ENCODE measurements around the gene ALOXE3. TPM values are rescaled to one million over a fixed set of nuclear protein-coding genes. Genes with fewer than 3 reads are reported as not detected.

The ALOXE3 gene
- total RNA-seq, 1 donor from 2014 or later, result not detected

GRCh38 chr17:8095361-8095760 is 23.0 kb downstream of the ALOXE3 start:
- Mint-ChIP-seq H3K4me3 (ENCODE audit: low read depth) (no peak overlapping the region), H3K36me3 (ENCODE audit: insufficient read depth) (no peaks in the 10 kb centered on the region), H3K27me3 (peaks cover 50% of the 10 kb centered on the region), H3K27ac (no peak overlapping the region), H3K4me1 (ENCODE audit: low read depth) (no peaks in the 10 kb centered on the region), H3K9me3 (ENCODE audit: low read depth) (no peaks in the 10 kb centered on the region)
- DNase-seq (ENCODE audit: low spot score, unreplicated experiment), result no peak
- TF ChIP-seq CTCF (IDR thresholded peaks at IDR 0.05; ENCODE audit: unreplicated experiment), result no peak

DNA sequence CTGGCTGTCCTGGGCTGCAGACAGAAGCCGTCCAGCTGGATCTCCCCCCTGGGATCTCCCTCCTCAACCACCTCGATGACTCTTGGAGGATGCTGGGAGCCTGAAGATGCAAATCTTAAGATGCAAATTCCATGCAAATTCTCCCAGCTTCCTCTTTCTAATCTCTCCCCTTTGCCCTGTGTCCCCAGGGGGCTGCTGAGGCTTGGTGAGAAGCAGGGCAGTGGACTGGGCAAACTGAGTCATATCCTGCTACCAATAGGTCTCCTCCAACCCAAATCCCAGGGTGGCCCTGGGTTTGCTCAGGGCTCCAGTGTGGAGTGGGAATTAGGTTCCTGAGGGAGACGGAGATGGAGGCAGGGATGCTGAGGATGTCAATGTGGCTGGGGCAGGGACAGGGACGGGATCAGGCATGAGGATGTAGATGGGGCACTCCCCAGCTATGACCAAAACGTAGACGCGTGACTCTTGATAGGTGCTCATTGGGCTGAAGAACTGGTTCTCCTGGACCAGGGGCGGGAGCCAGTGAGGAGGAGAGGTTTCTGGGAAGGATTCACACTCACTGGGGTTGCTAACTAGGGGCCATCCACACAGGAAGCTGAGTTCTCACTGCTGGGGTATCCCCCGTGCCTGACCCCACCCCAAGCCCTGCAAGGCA is 27.2 kb downstream of the ALOXE3 start:
- Mint-ChIP-seq H3K9me3 (ENCODE audit: low read depth) (no peaks in the 10 kb centered on the region), H3K4me1 (ENCODE audit: low read depth) (no peaks in the 10 kb centered on the region), H3K27ac (no peak overlapping the region), H3K4me3 (ENCODE audit: low read depth) (no peak overlapping the region), H3K27me3 (peaks cover 73% of the 10 kb centered on the region), H3K36me3 (ENCODE audit: insufficient read depth) (no peaks in the 10 kb centered on the region)
- no peak for DNase-seq (ENCODE audit: low spot score, unreplicated experiment)
- TF ChIP-seq CTCF (IDR thresholded peaks at IDR 0.05; ENCODE audit: unreplicated experiment), result no peak

DNA sequence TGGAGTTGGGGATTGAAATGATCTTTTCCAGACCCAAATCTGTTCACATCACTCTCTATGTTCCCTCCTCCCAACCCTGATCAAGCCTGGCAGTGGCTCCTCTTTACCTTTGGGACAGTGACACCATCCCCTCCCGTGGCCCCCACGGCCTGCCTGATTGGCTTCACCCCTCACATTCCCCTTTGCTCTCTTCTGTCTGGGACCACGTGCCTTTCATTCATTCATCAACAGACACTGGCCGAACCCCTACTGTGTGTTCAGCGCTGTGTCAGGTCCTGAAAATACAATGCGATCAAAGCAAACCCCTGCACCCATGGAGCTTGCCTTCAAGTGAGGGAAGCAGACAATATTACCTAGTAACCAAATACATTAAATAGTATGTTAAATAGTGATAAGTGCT is 28.6 kb downstream of the ALOXE3 start:
- H3K36me3 Mint-ChIP-seq (ENCODE audit: insufficient read depth), result no peaks in the 10 kb centered on the region
- no peaks in the 10 kb centered on the region for H3K4me1 Mint-ChIP-seq (ENCODE audit: low read depth)
- H3K27ac Mint-ChIP-seq, result no peak overlapping the region
- no peak for DNase-seq (ENCODE audit: low spot score, unreplicated experiment)
- no peak for TF ChIP-seq CTCF (IDR thresholded peaks at IDR 0.05; ENCODE audit: unreplicated experiment)
- H3K27me3 Mint-ChIP-seq, result peaks cover 65% of the 10 kb centered on the region
- H3K4me3 Mint-ChIP-seq (ENCODE audit: low read depth), result no peak overlapping the region
- no peaks in the 10 kb centered on the region for H3K9me3 Mint-ChIP-seq (ENCODE audit: low read depth)

DNA sequence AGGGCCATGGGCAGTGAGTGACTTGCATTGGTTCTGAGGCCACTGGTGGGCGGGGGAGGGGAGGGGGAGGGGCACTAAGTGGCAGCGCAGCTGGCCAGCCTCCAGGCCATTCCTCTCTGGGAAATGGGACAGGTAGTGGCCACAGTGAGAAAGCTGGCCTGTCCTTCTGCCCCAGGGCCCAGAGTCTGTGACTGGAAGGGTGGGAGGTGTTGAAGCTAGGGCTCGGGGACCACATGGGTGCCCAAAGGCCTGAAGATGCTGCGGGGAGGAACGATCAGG is 30.4 kb downstream of the ALOXE3 start:
- no peak for DNase-seq (ENCODE audit: low spot score, unreplicated experiment)
- no peaks in the 10 kb centered on the region for H3K4me1 Mint-ChIP-seq (ENCODE audit: low read depth)
- no peak for TF ChIP-seq CTCF (IDR thresholded peaks at IDR 0.05; ENCODE audit: unreplicated experiment)
- peaks cover 69% of the 10 kb centered on the region for H3K27me3 Mint-ChIP-seq
- no peaks in the 10 kb centered on the region for H3K36me3 Mint-ChIP-seq (ENCODE audit: insufficient read depth)
- no peak overlapping the region for H3K27ac Mint-ChIP-seq
- no peaks in the 10 kb centered on the region for H3K9me3 Mint-ChIP-seq (ENCODE audit: low read depth)
- H3K4me3 Mint-ChIP-seq (ENCODE audit: low read depth), result no peak overlapping the region

DNA sequence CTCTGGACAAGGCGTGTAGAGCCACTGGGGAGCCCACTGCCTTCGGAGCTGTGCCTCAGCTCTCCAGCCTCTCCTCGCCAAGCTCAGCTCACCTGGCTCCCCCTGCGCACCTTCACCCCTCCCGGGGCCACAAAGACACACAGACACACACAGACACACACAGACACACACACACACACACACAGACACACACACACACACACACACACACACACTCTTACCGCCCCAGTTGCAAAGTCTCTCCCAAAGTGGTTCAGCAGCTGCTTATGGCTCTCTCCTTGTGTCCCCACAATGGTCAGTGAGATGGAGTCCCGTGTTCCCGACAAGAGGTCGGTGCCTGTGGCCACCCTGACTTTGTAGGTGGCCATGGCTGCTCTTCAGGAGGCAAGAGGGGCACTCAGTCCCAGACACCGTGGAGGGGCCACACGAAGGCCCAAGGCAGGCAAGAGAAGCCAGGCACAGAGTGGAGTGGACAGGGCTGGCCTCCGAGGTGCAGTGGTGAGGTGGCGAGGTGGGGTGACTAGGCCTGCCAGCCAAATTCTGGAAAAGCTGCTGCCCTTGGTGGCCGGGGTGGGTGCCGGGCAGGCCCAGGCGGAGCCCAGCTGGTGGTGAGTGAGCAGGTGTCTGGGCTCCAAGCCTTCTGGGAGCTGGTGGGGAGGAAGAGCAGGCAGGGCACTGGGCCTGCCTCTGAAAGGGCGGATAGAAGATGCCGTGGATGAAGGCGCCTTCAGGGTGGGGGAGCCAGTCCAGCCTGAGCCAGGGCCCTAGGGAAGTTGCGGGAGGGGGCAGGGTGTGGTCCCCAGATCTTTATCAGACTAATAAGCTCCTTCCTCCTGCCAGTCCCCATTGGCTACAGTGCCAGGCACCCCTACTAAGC is 31.0 kb downstream of the ALOXE3 start, which contains the start of gene ALOX12B:
Gene ALOX12B, minus strand, starts transcription at position 642 of the 877 bp plus-strand sequence. Its CDS starts 274 bp downstream, at position 368.
- TF ChIP-seq CTCF (IDR thresholded peaks at IDR 0.05; ENCODE audit: unreplicated experiment), result no peak
- Mint-ChIP-seq H3K4me1 (ENCODE audit: low read depth) (no peaks in the 10 kb centered on the region), H3K9me3 (ENCODE audit: low read depth) (no peaks in the 10 kb centered on the region), H3K27ac (no peak within 1 kb of the TSS), H3K4me3 (ENCODE audit: low read depth) (no peak within 1 kb of the TSS), H3K27me3 (peaks cover 69% of the 10 kb centered on the region), H3K36me3 (ENCODE audit: insufficient read depth) (no peaks in the 10 kb centered on the region)
- DNase-seq (ENCODE audit: low spot score, unreplicated experiment), result no peak

Measured in progenitor cell of endocrine pancreas (in vitro differentiated cells).